Neural crest cell (in vitro differentiated cells): ENCODE results near the gene CAPZA1. TPM values are rescaled to one million over a fixed set of nuclear protein-coding genes. Genes with fewer than 3 reads are reported as not detected.

Source experiments
- DNase-seq: peaks from one replicate; pipeline ENCODE4 v3.0.0; 2021; ENCODE audit warnings: low read depth, mixed read lengths, low spot score
- H3K27ac Mint-ChIP-seq: one replicate; pipeline ENCODE4 v1.8.0; 2021; ENCODE audit warnings: mild to moderate bottlenecking, mixed read lengths; ENCODE audit not compliant: unreplicated experiment
- H3K27me3 Mint-ChIP-seq: 2 replicates; pipeline ENCODE4 v1.8.0; 2021; ENCODE audit warnings: low read depth, mild to moderate bottlenecking, mixed read lengths
- H3K36me3 Mint-ChIP-seq: 2 replicates; pipeline ENCODE4 v1.8.0; 2021; ENCODE audit warnings: low read depth, mild to moderate bottlenecking, mixed read lengths
- H3K4me1 Mint-ChIP-seq: 2 replicates; pipeline ENCODE4 v1.8.0; 2021; ENCODE audit warnings: mixed read lengths
- H3K4me3 Mint-ChIP-seq: one replicate; pipeline ENCODE4 v1.8.0; 2021; ENCODE audit warnings: mild to moderate bottlenecking, mixed read lengths
- H3K9me3 Mint-ChIP-seq: 2 replicates; pipeline ENCODE4 v1.8.0; 2021; ENCODE audit warnings: mixed read lengths
- CTCF ChIP-seq: fragments of 200-600 bp; sonication (generic); conservative IDR thresholded peaks from 2 replicates; pipeline ENCODE4 v1.5.0; 2021; ENCODE audit warnings: antibody characterized with exemption, mild to moderate bottlenecking
- total RNA-seq: library from RNA; stranded (reverse); gene quantifications from 2 replicates; pipeline ENCODE4 v1.2.1, GENCODE V29; 2021

Gene CAPZA1
- total RNA-seq, 1 donor from 2014 or later = 131 TPM

DNA sequence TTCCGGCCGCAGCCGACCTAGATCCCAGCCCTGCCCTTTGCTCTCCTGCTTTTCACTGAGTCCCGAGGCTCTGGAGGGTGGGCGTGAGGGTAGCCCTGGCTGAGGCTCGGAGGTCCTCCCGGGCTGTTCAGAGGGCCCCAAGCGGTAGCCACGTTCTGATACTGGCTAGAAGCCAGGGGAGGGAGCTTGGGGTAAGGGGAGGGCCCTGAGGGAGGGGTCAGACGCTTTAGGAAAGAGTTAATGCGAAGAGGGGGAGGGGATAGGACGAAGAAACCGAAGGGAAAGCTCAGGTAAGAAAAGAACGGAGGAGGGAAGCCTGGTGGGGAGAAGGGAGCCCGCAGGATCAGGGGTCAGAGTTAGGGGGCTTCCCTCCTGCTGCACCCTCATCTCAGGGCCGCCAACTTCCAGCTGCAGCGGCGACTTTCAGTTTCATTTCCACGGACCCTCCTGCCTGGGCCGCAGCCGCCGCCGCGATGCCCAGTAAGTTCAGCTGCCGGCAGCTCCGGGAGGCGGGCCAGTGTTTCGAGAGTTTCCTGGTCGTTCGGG is 54.9 kb downstream of the CAPZA1 start, which contains the start of gene MOV10:
MOV10 (plus strand) TSS at position 220 of the 546 bp plus-strand sequence; CDS start at position 474, 254 bp downstream.
- Mint-ChIP-seq H3K4me3 (peak within 1 kb of the TSS; percentile 97), H3K4me1 (peaks cover 35% of the 10 kb centered on the region), H3K27ac (peak within 1 kb of the TSS; percentile 92), H3K27me3 (no peaks in the 10 kb centered on the region), H3K9me3 (no peaks in the 10 kb centered on the region), H3K36me3 (peaks cover 6% of the 10 kb centered on the region)
- peak; percentile 53 for DNase-seq
- TF ChIP-seq CTCF = no peak

DNA sequence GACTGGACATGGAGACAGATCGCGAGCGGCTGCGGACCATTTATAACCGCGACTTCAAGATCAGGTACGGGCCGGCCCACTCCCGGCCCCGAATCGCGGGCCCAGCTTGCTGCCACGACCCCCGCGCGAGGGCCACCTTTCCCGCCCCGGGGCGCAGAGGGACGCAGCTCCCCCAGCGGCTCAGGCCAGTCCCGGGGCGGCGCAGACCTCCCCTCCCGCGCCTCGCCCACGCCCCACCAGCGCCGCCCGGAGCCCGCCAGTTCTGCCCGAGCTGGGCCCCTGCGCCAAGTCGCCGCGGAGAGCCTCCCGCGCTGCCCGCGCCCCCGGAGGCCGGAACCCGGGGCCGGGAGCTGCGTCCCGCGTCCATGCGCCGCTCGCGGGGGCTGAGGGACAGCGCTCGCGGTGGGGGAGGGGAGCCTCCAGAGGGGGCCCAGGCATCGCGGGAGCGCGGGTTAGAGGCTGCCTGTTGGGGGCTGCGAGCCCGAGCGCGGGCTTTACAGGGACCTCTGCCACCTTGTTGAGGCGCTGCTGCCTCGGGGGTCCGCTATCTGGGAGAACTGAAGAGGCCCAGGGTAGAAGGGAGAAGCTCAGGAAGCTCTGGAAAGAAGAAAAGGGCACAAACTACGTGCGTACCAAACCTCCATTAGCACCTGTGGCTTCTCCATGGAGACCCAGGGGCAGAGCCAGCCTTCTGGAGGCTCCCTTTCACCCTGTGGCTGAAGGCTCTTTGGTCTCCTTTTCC is 55.5 kb downstream of the CAPZA1 start:
- Mint-ChIP-seq H3K9me3 (no peaks in the 10 kb centered on the region), H3K4me1 (peaks cover 35% of the 10 kb centered on the region), H3K27ac (peak overlapping the region; percentile 92), H3K4me3 (peak overlapping the region; percentile 97), H3K36me3 (peaks cover 10% of the 10 kb centered on the region), H3K27me3 (no peaks in the 10 kb centered on the region)
- TF ChIP-seq CTCF = peak; percentile 28
- DNase-seq = peak; percentile 62

DNA sequence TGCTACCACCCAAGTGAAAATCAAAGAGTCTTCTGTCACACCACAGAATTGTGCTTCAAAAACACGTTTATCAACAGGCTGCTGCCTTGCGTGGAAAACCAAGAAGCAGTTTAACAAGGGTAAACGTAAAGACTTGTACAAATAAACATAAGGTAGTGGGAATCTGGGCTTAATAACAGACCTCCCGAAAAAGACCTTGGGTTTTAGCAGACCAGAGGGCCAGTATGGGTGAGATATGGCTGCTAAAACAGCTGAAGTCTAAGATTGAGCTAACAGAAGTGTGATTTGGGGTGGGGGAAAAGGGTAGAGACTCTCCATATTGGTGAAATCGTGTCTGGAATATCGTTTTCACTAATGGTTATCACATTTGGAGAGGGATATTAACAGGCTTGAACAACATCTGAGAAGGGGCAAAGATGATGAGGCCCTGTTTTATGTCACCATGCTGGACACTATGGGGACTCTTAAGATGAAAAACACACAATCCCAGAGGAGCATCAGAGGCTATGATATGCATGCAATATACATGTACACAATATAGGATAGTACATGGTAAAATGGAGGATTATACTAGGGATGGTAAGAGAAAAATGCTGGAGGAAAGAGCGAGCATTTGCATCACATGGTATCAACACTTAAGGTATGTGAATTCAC is 56.2 kb downstream of the CAPZA1 start:
- H3K9me3 Mint-ChIP-seq = no peaks in the 10 kb centered on the region
- TF ChIP-seq CTCF = no peak
- no peaks in the 10 kb centered on the region for H3K27me3 Mint-ChIP-seq
- H3K4me3 Mint-ChIP-seq = peak overlapping the region; percentile 90
- peaks cover 6% of the 10 kb centered on the region for H3K36me3 Mint-ChIP-seq
- peaks cover 35% of the 10 kb centered on the region for H3K4me1 Mint-ChIP-seq
- peak overlapping the region; percentile 29 for H3K27ac Mint-ChIP-seq
- no peak for DNase-seq

- TF ChIP-seq CTCF = no peak
- Mint-ChIP-seq H3K4me3 (peak overlapping the region; percentile 90), H3K27ac (no peak overlapping the region), H3K9me3 (no peaks in the 10 kb centered on the region), H3K4me1 (peaks cover 35% of the 10 kb centered on the region), H3K27me3 (no peaks in the 10 kb centered on the region), H3K36me3 (peaks cover 6% of the 10 kb centered on the region)
- DNase-seq = no peak
Measured at GRCh38 chr1:112676543-112676942, 56.9 kb downstream of the CAPZA1 start.

DNA sequence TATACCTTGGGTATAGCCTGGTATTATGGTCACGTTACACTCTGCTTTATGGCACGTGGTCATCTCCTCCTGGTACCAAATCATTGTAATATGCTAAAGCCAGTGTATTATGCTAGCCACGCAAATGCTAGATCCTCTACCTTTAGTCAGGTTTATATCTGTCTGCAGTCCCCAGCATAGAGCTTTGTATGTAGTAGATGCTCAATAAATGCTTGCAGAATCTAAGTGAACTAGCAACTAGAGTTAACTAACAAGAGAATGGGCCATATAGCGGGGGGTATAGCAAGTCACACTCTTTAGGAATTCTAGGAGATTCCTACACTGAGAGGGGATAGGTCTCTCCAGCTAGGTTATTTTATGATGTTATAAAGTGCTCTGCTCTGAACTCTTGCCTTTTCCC is 57.9 kb downstream of the CAPZA1 start:
- no peaks in the 10 kb centered on the region for H3K9me3 Mint-ChIP-seq
- H3K4me1 Mint-ChIP-seq = peaks cover 35% of the 10 kb centered on the region
- no peak overlapping the region for H3K27ac Mint-ChIP-seq
- peak overlapping the region; percentile 29 for H3K4me3 Mint-ChIP-seq
- H3K27me3 Mint-ChIP-seq = no peaks in the 10 kb centered on the region
- H3K36me3 Mint-ChIP-seq = peaks cover 6% of the 10 kb centered on the region
- no peak for TF ChIP-seq CTCF
- no peak for DNase-seq
